Retinal pigment epithelial cell (primary cell): ENCODE measurements around the gene YBX2.
"Not testable (repeated sequence)": the region's sequence is repeated elsewhere in the genome, so short reads cannot be mapped to it uniquely, and the experiment has no call there.

Experiments used
- DNase-seq: peaks from one replicate; pipeline ENCODE4 v3.0.0-alpha.2; 2010; ENCODE audit warnings: low read depth
- H3K4me3 ChIP-seq: 2 replicates; pipeline ENCODE4 v1.5.1; 2011; ENCODE audit warnings: mild to moderate bottlenecking, low read length, control low read depth, moderate library complexity
- TF ChIP-seq, protein P1 (sequence below): conservative IDR thresholded peaks from 2 replicates; pipeline ENCODE4 v1.5.1; 2011; ENCODE audit warnings: low read depth, low read length, control low read depth, inconsistent platforms

YBX2 gene

GRCh38 chr17:7249214-7249613, 45.2 kb downstream of the YBX2 start:
- TF ChIP-seq, protein P1, sequence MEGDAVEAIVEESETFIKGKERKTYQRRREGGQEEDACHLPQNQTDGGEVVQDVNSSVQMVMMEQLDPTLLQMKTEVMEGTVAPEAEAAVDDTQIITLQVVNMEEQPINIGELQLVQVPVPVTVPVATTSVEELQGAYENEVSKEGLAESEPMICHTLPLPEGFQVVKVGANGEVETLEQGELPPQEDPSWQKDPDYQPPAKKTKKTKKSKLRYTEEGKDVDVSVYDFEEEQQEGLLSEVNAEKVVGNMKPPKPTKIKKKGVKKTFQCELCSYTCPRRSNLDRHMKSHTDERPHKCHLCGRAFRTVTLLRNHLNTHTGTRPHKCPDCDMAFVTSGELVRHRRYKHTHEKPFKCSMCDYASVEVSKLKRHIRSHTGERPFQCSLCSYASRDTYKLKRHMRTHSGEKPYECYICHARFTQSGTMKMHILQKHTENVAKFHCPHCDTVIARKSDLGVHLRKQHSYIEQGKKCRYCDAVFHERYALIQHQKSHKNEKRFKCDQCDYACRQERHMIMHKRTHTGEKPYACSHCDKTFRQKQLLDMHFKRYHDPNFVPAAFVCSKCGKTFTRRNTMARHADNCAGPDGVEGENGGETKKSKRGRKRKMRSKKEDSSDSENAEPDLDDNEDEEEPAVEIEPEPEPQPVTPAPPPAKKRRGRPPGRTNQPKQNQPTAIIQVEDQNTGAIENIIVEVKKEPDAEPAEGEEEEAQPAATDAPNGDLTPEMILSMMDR: no peak
- no peak for DNase-seq
- no peak overlapping the region for H3K4me3 ChIP-seq

GRCh38 chr17:7248796-7249195, 45.6 kb downstream of the YBX2 start:
- no peak overlapping the region for H3K4me3 ChIP-seq
- no peak for DNase-seq
- TF ChIP-seq, protein P1: no peak

GRCh38 chr17:7246779-7247178, 47.7 kb downstream of the YBX2 start:
- TF ChIP-seq, protein P1: no peak
- H3K4me3 ChIP-seq: no peak overlapping the region

GRCh38 chr17:7243838-7244237, 50.6 kb downstream of the YBX2 start:
- DNase-seq, H3K4me3 ChIP-seq: not testable (repeated sequence)

More at GRCh38 chr17:7246779-7247178, 47.7 kb downstream of the YBX2 start:
- DNase-seq: no peak

- H3K4me3 ChIP-seq: peak overlapping the region; percentile 95
- no peak for DNase-seq
- TF ChIP-seq, protein P1: no peak
Measured at GRCh38 chr17:7243453-7243729, 51.0 kb downstream of the YBX2 start.

- TF ChIP-seq, protein P1: no peak
- peak overlapping the region; percentile 95 for H3K4me3 ChIP-seq
- peak; percentile 84 for DNase-seq
Measured at GRCh38 chr17:7242717-7243452, 51.6 kb downstream of the YBX2 start.

DNA sequence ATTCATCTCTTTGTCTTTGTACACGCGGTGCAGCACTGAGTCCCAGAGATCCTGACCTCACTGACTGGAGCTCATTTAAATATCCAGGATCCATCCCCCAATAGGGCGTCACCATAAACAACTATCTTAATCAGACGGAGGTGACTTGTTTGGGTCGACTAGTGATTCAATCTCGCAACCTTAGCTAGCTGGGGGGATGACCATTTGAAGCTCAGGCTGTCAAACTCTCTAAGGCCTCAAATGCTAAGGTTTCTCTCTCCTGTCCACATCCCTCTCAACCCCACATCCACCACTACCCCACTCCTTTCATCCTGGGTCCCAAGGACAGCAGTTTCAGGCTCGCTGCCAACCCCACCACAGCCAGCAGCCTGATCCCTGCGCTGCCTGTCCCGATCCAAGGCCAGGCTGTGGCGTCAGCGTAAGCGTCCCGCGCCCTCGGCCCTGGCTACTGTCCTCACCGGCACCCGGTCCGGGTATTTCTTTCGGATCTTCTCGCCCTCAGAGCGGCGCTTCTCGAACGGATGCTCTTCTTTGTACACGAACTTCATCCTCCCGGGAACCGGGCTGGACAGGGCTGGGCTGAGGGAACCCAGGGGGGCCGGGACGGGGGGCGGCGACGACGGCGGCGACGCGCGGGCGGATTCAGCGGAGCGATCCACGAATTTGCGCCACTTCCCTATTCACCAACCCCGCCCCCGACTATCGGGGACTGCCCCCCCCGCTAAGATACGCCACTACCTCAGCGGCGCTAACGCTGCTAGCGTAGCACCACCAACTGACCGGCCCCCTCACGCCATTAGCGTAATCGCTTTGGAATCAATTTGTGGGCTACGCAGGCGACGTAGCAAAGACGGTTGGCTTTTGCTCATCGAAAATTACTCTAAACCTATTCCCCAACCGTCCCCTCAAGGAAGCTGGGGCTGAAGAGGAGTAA, 52.4 kb downstream of the YBX2 start, which contains the start of gene GABARAP:
TSS of gene GABARAP (minus strand) at position 667 of the 934 bp plus-strand sequence. CDS start at position 548, 119 bp downstream.
- DNase-seq: peak; percentile 58
- TF ChIP-seq, protein P1: no peak
- peak within 1 kb of the TSS; percentile 95 for H3K4me3 ChIP-seq
